ENCODE data around the gene SND1.

DNA sequence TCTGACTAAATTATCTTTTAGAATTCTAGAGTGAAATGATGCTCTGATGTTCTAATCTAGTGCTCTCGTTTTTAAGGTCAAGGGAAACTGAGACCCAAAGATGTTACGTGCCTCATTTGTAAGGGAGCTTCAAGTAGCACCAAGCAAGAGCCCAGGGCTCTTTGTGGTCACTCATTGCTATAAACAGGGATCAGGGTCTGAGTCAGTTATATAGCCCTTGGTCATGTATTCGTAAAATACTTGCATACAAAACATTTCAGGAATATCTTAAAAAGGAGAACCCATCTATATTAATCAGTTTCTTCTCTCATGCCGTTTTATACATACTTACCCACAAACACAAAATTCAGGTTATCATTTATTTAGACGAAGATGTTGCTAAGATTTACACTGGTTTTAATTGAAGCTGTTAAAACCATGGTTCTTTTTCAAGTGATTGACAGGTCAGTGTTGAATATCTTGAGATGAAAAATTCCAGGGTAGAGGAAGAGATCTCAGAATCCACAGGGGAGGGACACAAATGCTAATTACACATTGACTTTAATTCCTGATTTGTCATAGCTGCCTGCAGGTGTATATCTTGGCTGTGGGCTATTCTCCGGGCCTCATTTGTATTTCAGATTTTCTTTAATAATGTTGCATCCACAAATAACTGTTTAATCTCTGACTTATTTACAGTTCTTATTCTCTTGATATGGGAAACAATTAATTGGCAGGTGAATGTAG is 188.4 kb downstream of the SND1 start:
- no peak for TF ChIP-seq EZH2 (IDR thresholded peaks at IDR 0.05)
- no peak for TF ChIP-seq POLR2AphosphoS5 (IDR thresholded peaks at IDR 0.05; ENCODE audit: borderline replicate concordance, low read depth, low read length)
- TF ChIP-seq FOXP2 (optimal IDR thresholded peaks at IDR 0.05; ENCODE audit: control extremely low read depth, extremely low read length, insufficient read depth), result no peak
